Measurements from ENCODE around the gene NBPF26. TPM values are rescaled to one million over a fixed set of nuclear protein-coding genes. Genes with fewer than 3 reads are reported as not detected.
"Not testable (repeated sequence)": the region's sequence is repeated elsewhere in the genome, so short reads cannot be mapped to it uniquely, and the experiment has no call there.

The NBPF26 gene
- total RNA-seq, 2 experiments from 2014 or later, result 10.3 to 14.2 TPM

DNA sequence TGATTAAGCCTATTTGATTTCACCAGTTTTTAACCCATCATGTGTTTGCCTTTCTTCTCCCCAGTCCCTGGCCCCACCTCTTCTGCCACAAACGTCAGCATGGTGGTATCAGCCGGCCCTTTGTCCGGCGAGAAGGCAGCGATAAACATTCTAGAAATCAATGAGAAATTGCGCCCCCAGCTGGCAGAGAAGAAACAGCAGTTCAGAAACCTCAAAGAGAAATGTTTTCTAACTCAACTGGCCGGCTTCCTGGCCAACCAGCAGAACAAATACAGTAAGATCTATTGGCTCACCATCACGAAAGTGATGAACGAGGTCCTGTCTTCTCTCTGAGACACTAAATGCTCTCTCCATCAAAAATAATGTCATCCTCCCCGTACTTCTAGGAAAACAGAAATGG lies 88.1 kb downstream of the NBPF26 start:
- peak; percentile 45 for DNase-seq
- H3K27me3 Mint-ChIP-seq; ATAC-seq; H3K9me3 Mint-ChIP-seq (ENCODE audit: low read depth); CTCF ChIA-PET; H3K27ac Mint-ChIP-seq; POLR2A ChIA-PET; H3K36me3 Mint-ChIP-seq (ENCODE audit: low read depth); H3K4me3 Mint-ChIP-seq; H3K4me1 Mint-ChIP-seq; intact Hi-C loops (cut with DNase I, micrococcal nuclease): not testable (repeated sequence)

- H3K4me3 Mint-ChIP-seq; H3K27ac Mint-ChIP-seq; intact Hi-C loops (cut with DNase I, micrococcal nuclease); H3K9me3 Mint-ChIP-seq (ENCODE audit: low read depth); H3K36me3 Mint-ChIP-seq (ENCODE audit: low read depth); CTCF ChIA-PET; POLR2A ChIA-PET; DNase-seq; ATAC-seq; H3K27me3 Mint-ChIP-seq; H3K4me1 Mint-ChIP-seq: not testable (repeated sequence)
Observed at GRCh38 chr1:120825051-120825450, 101.3 kb downstream of the NBPF26 start.

- ATAC-seq; DNase-seq; POLR2A ChIA-PET; H3K4me1 Mint-ChIP-seq; H3K36me3 Mint-ChIP-seq (ENCODE audit: low read depth); H3K9me3 Mint-ChIP-seq (ENCODE audit: low read depth); intact Hi-C loops (cut with DNase I, micrococcal nuclease); CTCF ChIA-PET; H3K4me3 Mint-ChIP-seq; H3K27ac Mint-ChIP-seq; H3K27me3 Mint-ChIP-seq: not testable (repeated sequence)
Observed at GRCh38 chr1:120826623-120827022, 102.9 kb downstream of the NBPF26 start.

- H3K4me1 Mint-ChIP-seq; POLR2A ChIA-PET; H3K9me3 Mint-ChIP-seq (ENCODE audit: low read depth); H3K27me3 Mint-ChIP-seq; H3K36me3 Mint-ChIP-seq (ENCODE audit: low read depth); intact Hi-C loops (cut with DNase I, micrococcal nuclease); ATAC-seq: not testable (repeated sequence)
- peak; percentile 81 for DNase-seq
- H3K4me3 Mint-ChIP-seq, result peak overlapping the region; percentile 82
- peak overlapping the region; percentile 95 for H3K27ac Mint-ChIP-seq
- CTCF ChIA-PET, result interaction anchor here (0.7 kb wide), 1 partner anchor 698 kb away, joined by 3 read pairs; no protein-coding TSS in a partner anchor
Observed at GRCh38 chr1:120844186-120844944, 120.6 kb downstream of the NBPF26 start.

- DNase-seq; H3K4me1 Mint-ChIP-seq; H3K9me3 Mint-ChIP-seq (ENCODE audit: low read depth); POLR2A ChIA-PET; CTCF ChIA-PET; intact Hi-C loops (cut with DNase I, micrococcal nuclease); H3K36me3 Mint-ChIP-seq (ENCODE audit: low read depth); H3K27me3 Mint-ChIP-seq; ATAC-seq: not testable (repeated sequence)
- H3K4me3 Mint-ChIP-seq, result peak overlapping the region; percentile 82
- H3K27ac Mint-ChIP-seq, result peak overlapping the region; percentile 79
Observed at GRCh38 chr1:120844945-120845330, 121.2 kb downstream of the NBPF26 start.

DNA sequence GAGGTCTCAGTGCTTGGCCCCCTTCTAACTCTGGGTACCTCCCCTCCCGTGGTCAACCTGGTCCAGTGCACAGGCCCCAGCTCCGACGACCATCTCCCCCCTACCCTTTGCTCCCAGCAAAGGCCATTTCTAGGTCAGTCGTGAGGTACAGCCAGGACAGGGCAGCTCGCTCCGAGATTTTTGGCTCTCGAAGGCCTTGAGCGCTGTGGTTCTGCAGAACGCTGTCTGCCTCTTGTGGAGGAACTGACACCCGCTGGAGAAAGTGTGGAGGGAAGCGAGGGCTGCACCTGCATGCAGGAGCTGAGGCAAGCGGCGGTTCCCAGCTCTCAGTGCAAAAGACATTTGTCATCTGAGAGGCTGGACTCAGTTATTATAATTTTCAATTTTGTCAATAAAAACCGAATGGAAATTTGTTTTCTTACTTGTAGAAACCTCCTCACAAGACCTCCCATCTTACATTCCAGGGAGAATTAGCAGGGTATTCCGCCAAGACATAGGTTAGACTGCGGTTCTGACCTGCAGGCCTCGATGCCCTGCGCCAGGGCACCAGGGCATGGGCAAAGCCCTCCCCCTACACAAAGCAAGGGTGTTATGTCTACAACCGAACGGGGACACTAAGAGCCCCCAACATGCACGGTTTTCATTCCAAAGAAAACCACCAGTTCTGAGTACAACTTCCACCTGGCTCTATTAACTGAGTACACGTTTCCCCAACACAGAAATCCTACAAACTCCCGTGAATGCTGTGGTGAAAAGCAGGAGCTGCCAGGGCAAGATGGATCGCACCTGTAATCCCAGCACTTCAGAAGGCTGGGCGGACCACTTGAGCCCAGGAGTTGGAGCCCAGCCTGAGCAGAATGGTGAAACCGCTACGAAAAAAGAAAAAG lies 125.9 kb downstream of the NBPF26 start:
- H3K9me3 Mint-ChIP-seq (ENCODE audit: low read depth); H3K27me3 Mint-ChIP-seq; H3K4me1 Mint-ChIP-seq; CTCF ChIA-PET; H3K36me3 Mint-ChIP-seq (ENCODE audit: low read depth); POLR2A ChIA-PET: not testable (repeated sequence)
- peak overlapping the region; percentile 74 for H3K4me3 Mint-ChIP-seq
- H3K27ac Mint-ChIP-seq, result peak overlapping the region; percentile 25
- intact Hi-C loops (cut with DNase I, micrococcal nuclease), result loop anchor here in 1 of 2 experiments (10.0 kb wide), 1 partner anchor 95 kb away; no protein-coding TSS in a partner anchor
- DNase-seq (peak; percentile 48), ATAC-seq (peak; percentile 24)

DNA sequence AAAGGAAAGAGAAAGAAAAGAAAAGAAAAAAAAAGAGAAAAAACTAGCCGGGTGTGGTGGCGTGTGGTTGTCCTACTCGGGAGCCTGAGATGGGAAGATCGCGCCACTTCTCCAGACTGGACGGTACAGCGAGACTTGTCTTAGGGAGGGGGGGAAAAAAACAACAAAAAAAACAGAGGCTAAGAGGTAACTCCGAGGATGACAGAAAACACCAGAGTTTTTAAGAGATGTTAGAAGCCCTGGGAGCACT lies 126.5 kb downstream of the NBPF26 start:
- DNase-seq; H3K27me3 Mint-ChIP-seq; H3K9me3 Mint-ChIP-seq (ENCODE audit: low read depth); H3K36me3 Mint-ChIP-seq (ENCODE audit: low read depth); CTCF ChIA-PET; H3K4me1 Mint-ChIP-seq; POLR2A ChIA-PET; ATAC-seq: not testable (repeated sequence)
- intact Hi-C loops (cut with DNase I, micrococcal nuclease), result loop anchor here in 1 of 2 experiments (10.0 kb wide), 1 partner anchor 95 kb away; no protein-coding TSS in a partner anchor
- Mint-ChIP-seq H3K27ac (peak overlapping the region; percentile 90), H3K4me3 (peak overlapping the region; percentile 74)

DNA sequence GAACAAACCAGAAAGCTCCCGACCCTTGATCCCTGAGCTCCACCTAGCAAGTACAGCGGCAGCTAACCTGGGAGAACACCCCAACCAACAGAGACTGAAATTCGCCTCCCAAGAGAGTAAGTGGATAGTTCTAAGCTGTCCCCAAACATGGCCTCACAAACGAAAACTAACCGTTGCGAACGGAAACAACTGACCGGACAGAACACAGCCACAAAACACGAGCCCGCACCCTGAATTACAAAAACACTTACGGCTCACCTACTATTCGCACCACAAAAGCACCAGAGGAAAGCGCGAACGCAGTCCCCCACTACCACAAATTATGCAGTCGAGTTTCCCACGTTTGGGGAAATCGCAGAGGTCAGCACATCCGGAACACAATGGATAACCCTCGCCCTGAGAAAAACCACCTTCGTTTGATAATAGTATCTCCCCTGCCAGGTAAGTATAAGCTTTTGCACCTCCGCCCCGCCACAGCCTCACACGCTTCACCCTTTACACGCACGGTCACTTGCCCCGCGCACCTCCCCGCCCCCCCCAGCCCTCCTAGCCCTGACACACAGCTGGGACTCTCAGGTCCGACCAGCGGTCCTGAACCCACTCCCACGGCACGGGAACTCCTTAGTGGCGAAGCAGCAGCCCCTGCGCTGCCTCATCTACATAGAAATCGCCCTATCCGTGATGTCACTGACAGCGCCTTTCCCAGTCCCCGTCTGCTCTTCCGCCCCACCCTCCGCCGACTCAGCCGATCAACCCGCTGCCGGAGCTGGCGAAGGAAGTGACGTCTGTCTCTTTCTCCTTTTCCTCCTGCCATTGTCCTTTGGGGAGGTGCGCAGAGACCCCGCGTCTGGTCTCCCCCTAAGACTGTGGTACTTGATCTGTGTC lies 127.0 kb downstream of the NBPF26 start:
- H3K27me3 Mint-ChIP-seq; H3K9me3 Mint-ChIP-seq (ENCODE audit: low read depth); H3K36me3 Mint-ChIP-seq (ENCODE audit: low read depth); CTCF ChIA-PET; H3K4me1 Mint-ChIP-seq: not testable (repeated sequence)
- intact Hi-C loops (cut with DNase I, micrococcal nuclease), result loop anchor here in 1 of 2 experiments (10.0 kb wide), 1 partner anchor 94 kb away; no protein-coding TSS in a partner anchor
- DNase-seq, result peak; percentile 87
- POLR2A ChIA-PET, result interaction anchor here (0.7 kb wide), 1 partner anchor 92 kb away, joined by 16 read pairs; no protein-coding TSS in a partner anchor
- H3K4me3 Mint-ChIP-seq, result peak overlapping the region; percentile 74
- H3K27ac Mint-ChIP-seq, result peak overlapping the region; percentile 90
- ATAC-seq, result peak; percentile 85

DNA sequence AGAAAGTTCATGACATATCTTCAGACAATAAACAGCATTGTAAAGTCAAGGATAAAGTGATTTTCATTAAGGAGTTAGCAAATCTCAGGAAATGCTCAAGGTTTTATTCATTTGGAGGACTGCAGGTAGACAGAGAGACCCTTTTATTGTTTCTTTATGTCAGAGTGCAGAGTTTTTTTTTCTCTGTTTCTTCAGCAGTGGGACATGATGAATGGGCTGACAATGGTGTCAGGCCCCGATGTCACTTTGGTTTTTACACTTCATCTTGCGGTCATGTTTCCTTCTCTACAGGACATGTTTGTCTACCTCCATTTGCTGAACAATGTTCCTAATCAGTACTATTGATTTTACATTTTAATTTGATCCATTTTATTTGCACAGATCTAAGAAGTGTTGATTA lies 134.4 kb downstream of the NBPF26 start:
- H3K4me1 Mint-ChIP-seq, POLR2A ChIA-PET, H3K4me3 Mint-ChIP-seq: not testable (repeated sequence)

GRCh38 chr1:120859615-120860234 lies 136.0 kb downstream of the NBPF26 start:
- intact Hi-C loops (cut with DNase I, micrococcal nuclease), result loop anchor here in 1 of 2 experiments (10.0 kb wide), 1 partner anchor 85 kb away; no protein-coding TSS in a partner anchor
- POLR2A ChIA-PET; CTCF ChIA-PET; H3K27ac Mint-ChIP-seq; DNase-seq; H3K36me3 Mint-ChIP-seq (ENCODE audit: low read depth); H3K27me3 Mint-ChIP-seq; H3K4me3 Mint-ChIP-seq; H3K9me3 Mint-ChIP-seq (ENCODE audit: low read depth); H3K4me1 Mint-ChIP-seq: not testable (repeated sequence)
- ATAC-seq, result peak; percentile 42

More for the DNA sequence above, 134.4 kb downstream of the NBPF26 start:
- H3K27me3 Mint-ChIP-seq; CTCF ChIA-PET; H3K36me3 Mint-ChIP-seq (ENCODE audit: low read depth); DNase-seq; H3K27ac Mint-ChIP-seq; H3K9me3 Mint-ChIP-seq (ENCODE audit: low read depth); ATAC-seq: not testable (repeated sequence)
- intact Hi-C loops (cut with DNase I, micrococcal nuclease), result loop anchor here in 1 of 2 experiments (10.0 kb wide), 1 partner anchor 87 kb away; no protein-coding TSS in a partner anchor

DNA sequence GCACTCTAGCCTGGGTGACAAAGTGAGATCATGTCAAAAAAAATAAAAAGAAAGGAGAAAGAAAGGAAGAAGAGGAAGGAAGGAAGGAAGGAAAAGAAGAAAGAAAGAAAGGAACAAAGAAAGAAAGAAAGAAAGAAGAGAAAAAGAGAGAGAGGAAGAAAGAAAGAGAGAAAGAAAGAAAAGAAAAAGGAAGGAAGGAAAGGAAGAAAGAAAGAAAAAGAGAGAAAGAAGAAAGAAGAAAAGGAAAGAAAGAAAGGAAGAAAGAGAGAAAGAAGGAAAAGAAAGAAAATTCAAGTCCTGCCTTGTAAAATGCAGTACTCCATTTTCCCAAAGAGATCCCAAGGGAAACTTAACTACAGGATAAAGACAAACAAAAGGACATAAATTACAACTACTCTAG lies 154.5 kb downstream of the NBPF26 start:
- POLR2A ChIA-PET, CTCF ChIA-PET, H3K4me3 Mint-ChIP-seq: not testable (repeated sequence)

More for the DNA sequence above, 154.5 kb downstream of the NBPF26 start:
- ATAC-seq; H3K9me3 Mint-ChIP-seq (ENCODE audit: low read depth); H3K36me3 Mint-ChIP-seq (ENCODE audit: low read depth); H3K27me3 Mint-ChIP-seq; H3K27ac Mint-ChIP-seq; H3K4me1 Mint-ChIP-seq; intact Hi-C loops (cut with DNase I, micrococcal nuclease); DNase-seq: not testable (repeated sequence)
